ENCODE data around the gene PPARGC1A. TPM values are rescaled to one million over a fixed set of nuclear protein-coding genes. Genes with fewer than 3 reads are reported as not detected.
A peak's percentile ranks its signal among the peaks of the same experiment; 100 is the strongest.

The PPARGC1A gene
- total RNA-seq, 1 experiment from 2014 or later = 1.4 TPM

DNA sequence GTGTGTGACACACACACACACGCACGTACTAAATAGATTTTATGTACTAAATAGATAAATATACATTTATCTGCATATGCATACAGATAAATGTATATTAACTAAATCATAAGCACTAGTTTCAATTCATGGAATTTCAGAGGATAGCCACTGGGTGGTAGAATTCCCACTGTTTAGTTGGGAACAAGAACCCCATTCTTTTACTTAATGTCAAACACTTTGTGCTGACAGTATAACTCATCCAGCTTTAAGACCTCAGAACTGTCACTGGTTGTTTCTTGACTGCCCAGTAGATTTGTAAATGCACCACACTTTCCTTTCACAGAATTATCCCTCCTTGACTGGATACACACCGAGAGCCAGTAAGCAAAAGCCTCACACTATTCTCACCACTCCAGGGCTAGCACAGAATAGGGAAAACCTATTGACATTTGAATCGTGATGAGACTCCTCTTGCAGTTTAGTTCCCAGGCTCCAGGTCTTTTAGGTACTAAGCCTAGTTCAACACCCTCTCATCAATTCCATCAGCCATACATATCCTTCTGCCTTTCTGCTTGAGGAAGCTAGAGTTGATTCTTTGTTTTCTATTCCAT lies 32.4 kb downstream of the PPARGC1A start:
- in situ Hi-C loops (cut with HindIII; ENCODE audit: low pct_unique_long_range_greater_than_20kb, low sequenced_read_pairs) = no loop called here
- DNase-seq (ENCODE audit: low read depth) = no peak

DNA sequence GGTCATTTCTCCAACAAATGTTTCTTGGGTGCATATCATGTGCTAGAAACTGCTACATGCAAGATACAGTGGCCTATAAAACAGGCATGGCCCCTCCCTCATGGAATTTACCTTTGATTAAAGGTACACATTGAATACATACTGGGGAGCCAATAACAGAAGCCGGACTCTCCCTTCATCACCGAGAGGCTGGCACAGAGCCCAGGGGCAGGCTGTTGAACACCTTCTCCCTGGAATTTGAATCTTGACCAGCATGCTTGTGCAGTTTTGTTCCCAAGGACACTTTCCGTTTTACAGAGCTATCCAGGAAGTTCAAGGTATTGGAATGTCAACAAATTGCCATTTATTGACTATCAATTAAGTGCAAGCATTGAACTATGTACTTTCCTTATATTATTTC lies 33.2 kb downstream of the PPARGC1A start:
- no peak for DNase-seq (ENCODE audit: low read depth)
- in situ Hi-C loops (cut with HindIII; ENCODE audit: low pct_unique_long_range_greater_than_20kb, low sequenced_read_pairs) = no loop called here

DNA sequence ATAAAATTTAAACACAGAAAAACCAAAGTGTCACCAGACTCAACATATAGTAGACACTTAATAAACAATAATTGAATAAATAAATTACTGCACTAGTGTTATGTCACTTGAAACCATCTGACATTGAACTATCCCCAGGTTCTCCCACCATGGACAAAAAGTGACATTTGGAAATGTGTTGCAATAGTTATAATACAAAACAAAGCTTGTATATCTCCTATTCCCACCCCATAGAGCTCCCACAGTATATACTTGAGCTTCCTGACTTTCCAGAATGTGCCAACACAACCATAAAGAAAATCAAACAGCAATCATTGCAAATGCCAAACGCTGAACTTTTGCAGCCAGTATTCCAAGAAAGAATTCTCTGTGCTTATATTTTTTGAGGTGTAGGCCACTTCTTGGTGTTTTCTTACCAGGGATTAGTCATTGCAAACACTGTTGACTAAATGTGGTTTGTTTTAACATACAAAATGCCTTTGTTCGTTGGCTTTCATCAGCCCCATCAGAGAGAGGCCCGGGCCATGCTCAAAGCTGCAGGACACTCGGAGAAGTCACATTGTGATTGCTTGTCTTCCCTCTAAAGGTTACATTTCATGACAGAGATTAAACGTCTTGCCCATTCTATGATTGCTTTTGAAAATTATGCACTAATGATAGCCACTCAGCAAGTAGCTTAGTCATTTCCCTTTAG lies 33.8 kb downstream of the PPARGC1A start:
- in situ Hi-C loops (cut with HindIII; ENCODE audit: low pct_unique_long_range_greater_than_20kb, low sequenced_read_pairs) = no loop called here
- peak; percentile 55 for DNase-seq (ENCODE audit: low read depth)

DNA sequence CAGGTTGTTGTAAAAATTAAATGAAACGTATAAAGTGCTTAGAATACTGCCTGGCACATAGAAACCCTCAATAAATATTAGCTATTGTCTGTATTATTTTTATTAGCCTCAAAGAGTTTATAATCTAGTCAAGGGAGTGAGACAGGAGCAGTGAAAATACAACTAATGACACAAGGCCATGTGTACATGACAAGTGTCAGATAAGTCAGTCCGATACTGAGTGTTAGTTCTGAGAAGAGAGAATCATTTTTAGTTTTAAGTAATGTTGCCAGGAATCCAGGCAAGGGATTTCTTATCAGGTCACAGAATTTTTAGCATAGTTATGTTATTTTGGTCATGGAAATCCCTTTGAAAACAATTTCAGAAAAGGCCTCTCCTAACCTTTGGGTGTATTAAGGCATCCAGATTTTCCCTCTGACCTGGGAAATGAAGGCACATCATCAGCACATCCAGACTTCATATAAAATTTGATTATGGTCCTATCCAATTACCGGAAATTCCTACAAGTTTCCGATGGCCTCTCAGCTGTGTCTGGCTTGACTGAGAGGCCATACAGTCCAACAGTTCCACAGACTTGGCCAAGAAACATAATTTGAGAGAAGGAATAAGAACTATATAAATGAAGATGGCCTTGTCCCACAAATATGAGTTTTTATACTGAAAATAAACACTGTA lies 35.7 kb downstream of the PPARGC1A start:
- DNase-seq (ENCODE audit: low read depth) = no peak
- in situ Hi-C loops (cut with HindIII; ENCODE audit: low pct_unique_long_range_greater_than_20kb, low sequenced_read_pairs) = no loop called here

DNA sequence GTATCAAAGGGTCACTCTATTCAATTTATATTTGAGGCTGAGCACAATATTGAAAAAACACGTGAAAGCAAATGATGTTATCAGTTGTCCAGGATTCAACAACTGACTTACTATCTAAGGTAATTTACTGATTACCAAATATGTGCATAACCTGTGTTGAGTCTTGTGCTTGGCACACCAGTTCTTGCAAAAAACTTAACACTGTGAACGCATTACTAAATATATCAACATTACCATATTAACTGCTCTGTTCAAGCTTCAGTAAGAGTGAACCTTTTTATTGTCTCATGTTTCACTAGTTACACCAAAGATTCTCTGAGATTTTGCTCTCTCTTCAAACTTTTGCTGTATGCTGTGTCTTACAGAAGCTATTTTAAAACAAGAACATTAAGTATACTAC lies 38.4 kb downstream of the PPARGC1A start:
- in situ Hi-C loops (cut with HindIII; ENCODE audit: low pct_unique_long_range_greater_than_20kb, low sequenced_read_pairs) = no loop called here
- no peak for DNase-seq (ENCODE audit: low read depth)

DNA sequence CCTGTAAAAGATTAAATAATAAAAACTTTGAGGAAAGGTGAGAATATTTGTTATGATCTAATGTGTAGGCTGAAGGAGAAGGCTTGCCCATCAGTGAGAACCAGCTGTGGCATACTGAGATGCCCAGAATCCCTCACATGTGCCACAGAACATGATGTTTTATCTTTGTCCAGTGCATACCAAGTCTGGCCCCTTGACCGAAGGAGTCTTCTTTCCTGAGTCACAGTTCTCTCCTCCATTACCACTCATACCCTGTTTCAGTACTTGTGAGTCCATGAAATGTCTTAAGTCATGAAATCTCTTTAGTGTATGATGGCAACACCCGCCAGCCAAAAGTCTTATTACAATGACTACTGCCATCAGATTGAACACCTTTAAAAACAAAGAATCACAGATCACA lies 42.7 kb downstream of the PPARGC1A start:
- no peak for DNase-seq (ENCODE audit: low read depth)
- in situ Hi-C loops (cut with HindIII; ENCODE audit: low pct_unique_long_range_greater_than_20kb, low sequenced_read_pairs) = no loop called here

DNA sequence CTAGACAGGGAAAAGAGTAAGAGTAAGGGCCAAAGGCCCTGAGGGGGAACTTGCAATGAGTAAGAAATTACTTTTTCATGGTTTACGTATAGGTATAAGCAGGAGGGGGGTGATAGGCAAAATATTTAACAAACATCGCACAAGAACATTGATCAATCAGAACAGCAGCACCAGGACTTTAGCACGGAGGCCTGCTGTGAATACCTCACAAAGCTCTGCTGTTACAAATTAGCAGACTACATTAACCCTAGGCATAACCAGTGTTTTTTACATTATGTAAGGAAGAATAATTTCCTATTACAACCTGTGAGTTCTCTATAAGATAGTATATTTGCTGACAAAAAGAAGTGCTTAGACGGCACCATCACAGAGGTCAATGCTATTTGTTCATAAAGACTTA lies 44.9 kb downstream of the PPARGC1A start:
- no peak for DNase-seq (ENCODE audit: low read depth)
- in situ Hi-C loops (cut with HindIII; ENCODE audit: low pct_unique_long_range_greater_than_20kb, low sequenced_read_pairs) = no loop called here

DNA sequence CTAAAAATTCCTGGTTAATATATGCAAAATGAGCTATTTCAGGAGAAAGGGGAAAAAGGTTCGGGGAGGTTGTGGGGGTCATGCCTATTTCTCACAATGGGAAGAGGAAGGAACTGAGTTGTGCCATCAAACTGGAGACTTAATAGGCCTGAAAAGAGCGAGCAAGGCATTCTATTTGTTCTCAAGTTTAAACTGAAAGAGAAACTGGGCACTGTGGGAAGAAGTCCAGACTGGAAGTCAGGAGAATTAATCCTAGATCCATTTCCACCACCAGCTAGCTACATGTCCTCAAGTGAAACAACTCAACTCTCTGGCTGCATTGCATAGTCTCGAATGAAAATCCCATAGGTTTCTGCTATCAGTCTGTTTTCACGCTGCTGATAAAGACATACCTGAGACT lies 50.6 kb downstream of the PPARGC1A start:
- in situ Hi-C loops (cut with HindIII; ENCODE audit: low pct_unique_long_range_greater_than_20kb, low sequenced_read_pairs) = no loop called here

DNA sequence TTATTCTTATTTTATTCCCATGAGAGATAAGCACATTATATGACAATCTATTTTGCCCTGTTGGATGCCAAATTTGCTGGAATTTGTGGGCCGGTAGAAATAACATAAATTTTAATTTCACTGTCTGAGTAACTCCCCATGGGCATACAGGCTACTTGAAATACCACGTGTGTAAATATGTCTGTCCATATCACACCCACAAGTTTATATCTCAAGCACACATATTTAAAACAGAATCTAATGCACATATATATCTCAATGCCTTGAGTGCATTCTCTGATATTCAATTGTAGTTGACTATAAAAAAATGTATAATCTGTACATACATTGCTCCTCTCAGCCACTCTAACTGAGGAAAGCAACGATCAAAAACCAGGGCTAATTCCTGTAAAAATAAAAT lies 51.2 kb downstream of the PPARGC1A start:
- DNase-seq (ENCODE audit: low read depth) = no peak
- in situ Hi-C loops (cut with HindIII; ENCODE audit: low pct_unique_long_range_greater_than_20kb, low sequenced_read_pairs) = no loop called here

More for the DNA sequence above, 50.6 kb downstream of the PPARGC1A start:
- no peak for DNase-seq (ENCODE audit: low read depth)

DNA sequence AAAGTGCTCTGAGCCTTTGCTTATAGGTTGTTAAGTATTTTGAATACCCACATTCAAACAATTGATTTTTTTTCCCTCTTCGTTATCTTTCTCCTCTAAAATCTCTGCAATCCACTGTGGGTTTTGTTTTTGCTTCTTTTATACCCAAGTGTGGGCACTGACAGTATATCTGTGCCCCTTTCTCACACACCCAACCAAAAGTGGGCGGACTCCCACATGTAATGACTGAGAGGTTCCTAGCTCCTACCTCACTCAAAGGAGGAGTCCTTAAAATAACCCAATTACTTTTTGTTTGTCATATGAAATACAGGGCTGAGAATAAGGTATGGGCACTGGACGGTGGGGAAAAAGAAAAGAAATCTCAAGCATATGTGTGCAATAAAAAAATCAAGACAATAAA lies 51.7 kb downstream of the PPARGC1A start:
- in situ Hi-C loops (cut with HindIII; ENCODE audit: low pct_unique_long_range_greater_than_20kb, low sequenced_read_pairs) = no loop called here
- DNase-seq (ENCODE audit: low read depth) = no peak

DNA sequence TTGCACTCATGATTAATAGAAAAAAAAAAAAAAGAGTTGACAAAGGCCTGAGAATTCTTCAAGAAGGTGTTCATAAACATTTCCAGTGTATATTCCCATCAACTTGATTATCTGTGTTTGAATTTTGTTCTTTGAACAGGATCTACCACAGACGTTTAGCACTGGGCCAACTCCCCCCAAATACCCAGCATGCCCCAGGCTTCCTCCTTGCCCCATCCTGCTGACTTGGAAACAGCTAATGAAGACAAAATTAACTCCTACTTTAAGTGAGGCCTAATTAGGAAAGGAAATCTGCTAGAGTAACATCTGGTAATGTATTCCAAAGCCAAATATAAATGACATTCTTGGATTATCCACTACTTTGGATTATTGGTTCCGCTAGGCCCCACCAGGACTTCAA lies 52.5 kb downstream of the PPARGC1A start:
- in situ Hi-C loops (cut with HindIII; ENCODE audit: low pct_unique_long_range_greater_than_20kb, low sequenced_read_pairs) = no loop called here
- no peak for DNase-seq (ENCODE audit: low read depth)

DNA sequence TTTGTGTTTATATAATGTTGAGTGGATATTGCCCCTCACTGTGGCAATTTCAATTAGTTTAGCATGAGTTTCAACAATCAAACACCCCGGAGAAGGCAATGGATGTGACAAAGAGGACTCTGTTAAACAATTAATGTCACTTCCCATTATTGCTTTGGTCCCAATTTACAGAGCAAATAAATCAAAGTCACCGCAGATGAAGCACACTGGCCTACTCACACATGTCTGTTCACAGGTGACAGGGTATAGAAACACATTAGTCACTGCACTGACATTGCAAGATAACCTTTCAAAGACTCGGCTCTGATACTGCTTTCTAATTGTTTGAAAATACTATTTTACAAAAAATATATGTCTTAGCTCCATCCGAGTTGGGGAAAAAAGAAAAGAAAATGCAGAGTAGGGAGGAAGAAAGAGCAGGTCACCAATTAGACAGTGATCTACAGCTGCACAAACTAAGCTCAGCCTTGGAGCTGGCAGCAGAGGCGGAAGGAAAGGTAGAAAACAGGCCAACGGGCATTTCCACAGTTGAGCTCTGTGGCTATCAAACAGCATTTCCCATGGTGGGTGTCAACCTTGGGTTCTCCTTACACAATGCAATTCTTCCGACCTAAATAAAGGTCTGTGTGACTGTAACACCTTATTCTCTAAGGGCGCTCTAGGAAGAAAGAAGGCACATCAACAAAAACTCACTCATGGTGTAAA lies 53.9 kb downstream of the PPARGC1A start:
- DNase-seq (ENCODE audit: low read depth) = no peak
- in situ Hi-C loops (cut with HindIII; ENCODE audit: low pct_unique_long_range_greater_than_20kb, low sequenced_read_pairs) = no loop called here

DNA sequence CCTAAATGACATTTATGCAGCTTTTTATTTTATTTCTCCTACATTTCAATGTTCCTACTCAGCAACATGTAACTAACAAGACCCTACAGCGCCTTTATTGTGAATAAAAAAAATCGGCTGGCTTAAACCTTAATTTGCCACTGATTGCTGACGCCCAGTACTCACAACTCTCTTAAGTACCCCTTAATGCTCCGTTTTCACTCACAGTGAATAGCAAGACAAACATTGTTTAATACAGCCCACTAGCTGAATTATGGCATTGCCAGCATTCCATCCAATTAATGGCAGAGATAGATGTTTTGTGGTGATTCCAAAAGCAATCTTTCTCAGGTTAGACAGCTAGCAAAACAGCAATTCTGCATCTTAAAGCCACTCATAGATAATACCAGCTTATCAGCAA lies 61.1 kb downstream of the PPARGC1A start:
- no peak for DNase-seq (ENCODE audit: low read depth)
- in situ Hi-C loops (cut with HindIII; ENCODE audit: low pct_unique_long_range_greater_than_20kb, low sequenced_read_pairs) = no loop called here

DNA sequence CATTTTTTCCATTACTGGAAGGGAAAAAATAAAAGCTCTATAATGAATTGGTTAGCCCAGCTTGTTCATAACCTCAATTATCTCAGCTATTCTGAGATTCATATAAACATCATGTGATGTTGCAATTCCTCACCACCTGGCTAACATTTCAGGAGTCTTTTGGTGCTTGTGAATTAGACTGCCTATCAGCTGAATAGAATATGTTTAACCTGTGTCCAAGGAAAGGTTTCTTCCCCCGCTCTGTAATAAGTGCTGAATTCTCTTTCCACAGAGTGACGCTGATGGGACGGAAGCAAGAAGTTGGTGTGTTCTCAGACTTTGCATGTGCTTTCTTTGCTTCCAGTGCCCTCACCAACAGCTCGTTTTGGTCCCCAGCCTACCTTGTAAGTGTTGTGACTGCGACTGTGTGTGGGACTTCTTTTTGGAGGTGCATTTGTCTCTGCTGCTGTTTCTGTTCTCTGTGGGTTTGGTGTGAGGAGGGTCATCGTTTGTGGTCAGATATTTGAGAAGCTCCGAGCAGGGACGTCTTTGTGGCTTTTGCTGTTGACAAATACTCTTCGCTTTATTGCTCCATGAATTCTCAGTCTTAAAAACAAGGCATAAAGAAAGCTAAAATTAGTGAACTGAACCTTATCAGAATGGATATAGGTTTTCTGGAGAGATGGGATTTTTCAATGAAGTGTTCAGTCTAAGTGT lies 61.7 kb downstream of the PPARGC1A start:
- DNase-seq (ENCODE audit: low read depth) = no peak
- in situ Hi-C loops (cut with HindIII; ENCODE audit: low pct_unique_long_range_greater_than_20kb, low sequenced_read_pairs) = no loop called here

DNA sequence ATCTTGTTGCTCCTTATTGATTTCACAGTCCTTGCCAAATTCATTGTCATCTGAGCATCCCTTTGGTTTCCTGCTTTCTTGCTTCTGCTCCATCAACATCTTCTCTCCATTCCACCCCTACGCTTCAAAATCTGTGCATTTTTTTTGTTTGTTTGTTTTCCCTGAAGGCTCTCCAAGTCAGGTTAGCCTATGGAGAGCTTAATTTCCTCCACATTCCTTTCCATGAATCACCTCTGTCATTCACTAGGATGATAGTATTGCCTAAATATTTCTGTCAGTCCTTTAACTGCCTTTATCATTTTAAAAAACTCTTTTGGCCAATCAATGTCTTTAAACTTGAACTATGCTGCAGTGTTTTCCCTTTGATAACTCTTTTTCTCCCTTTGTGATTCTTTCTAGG lies 67.7 kb downstream of the PPARGC1A start:
- in situ Hi-C loops (cut with HindIII; ENCODE audit: low pct_unique_long_range_greater_than_20kb, low sequenced_read_pairs) = no loop called here
- DNase-seq (ENCODE audit: low read depth) = peak; percentile 20

DNA sequence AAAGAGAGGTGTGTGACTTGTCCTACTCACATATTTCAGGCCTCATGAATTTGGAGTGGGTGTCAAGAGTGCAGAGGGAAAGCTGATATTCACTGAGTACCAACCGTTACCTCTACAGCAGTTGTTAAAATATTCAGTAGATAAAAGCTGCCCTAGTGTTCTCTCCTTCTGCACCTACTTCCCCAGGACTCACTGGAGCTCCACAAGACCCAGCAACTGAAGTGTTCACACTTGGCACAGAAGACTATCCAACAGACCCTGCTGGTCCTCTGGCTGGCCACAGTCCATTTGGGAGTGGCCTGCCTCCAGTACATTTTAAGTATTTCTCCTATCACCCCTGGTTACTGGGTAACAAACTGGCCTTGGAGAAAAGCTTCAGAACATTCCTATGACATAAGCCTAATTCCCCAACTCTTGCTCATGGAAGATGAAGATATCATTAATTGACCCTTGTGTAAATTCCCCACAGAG lies 70.8 kb downstream of the PPARGC1A start:
- in situ Hi-C loops (cut with HindIII; ENCODE audit: low pct_unique_long_range_greater_than_20kb, low sequenced_read_pairs) = no loop called here
- peak; percentile 18 for DNase-seq (ENCODE audit: low read depth)

DNA sequence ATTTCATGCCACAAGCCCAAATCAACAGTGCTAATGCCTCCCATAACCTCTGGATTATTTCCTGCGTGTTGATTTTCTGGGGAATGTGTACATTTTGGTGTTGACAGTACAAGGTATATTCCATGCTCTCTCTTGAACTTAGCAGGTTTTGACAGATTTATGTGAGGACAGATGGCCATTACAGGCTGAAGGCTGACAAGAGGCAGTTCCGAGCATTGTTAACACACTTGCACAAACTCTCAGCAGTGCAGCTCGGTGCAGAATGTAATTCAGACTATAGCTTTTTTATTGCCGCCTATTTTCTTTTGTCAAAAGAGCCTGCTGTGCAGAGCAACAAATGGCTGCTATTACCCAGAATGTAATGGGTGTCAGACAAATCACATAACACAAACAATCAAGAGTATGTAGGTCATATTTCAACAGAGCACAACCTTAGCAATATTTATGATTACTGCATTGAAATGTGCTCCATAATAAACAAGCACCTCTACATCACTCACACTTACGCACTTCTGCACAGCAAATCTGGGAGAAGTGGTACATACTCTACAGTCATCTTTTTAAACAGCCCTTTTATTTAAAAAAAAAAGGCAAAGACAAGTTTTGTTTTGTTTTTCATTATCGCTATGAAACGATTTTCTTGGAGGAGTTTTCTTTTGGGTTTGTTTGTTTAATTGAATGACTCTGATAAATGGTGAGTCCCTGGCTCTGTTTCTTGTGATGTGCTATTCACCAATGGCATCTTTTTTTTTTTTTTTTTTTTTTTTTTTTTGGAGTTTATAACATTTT lies 71.6 kb downstream of the PPARGC1A start:
- no peak for DNase-seq (ENCODE audit: low read depth)
- in situ Hi-C loops (cut with HindIII; ENCODE audit: low pct_unique_long_range_greater_than_20kb, low sequenced_read_pairs) = no loop called here
